Measurements from ENCODE around the gene DOCK6.

DOCK6 gene

DNA sequence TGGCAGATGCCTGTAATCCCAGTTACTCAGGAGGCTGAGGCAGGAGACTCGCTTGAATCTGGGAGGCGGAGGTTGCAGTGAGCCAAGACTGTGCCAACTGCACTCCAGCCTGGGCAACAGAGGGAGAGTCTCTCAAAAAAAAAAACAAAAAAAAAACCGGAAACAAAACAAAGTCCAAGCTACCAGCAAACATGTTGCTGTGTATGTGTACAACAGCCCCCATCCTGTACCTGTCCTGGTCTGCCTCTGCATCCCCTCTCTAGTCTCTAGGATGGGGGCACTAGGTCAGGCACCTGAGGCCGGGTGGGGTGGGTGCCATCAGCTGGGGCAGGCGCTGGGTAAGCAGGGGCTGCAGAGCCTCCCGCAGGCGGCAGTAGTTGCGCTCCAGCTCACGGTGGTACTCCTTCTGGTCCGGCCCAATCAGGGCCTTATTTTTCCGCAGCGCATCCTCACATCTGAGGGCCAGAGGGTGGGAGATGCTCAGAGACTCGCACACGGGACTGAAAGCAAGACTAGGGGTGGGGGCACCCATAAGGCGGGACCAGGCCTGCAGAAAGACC is 62.2 kb downstream of the DOCK6 start:
- TF ChIP-seq CTCF (IDR thresholded peaks at IDR 0.05; ENCODE audit: borderline replicate concordance, control extremely low read depth, extremely low read depth, insufficient read depth, missing control alignments), result no peak
- in situ Hi-C loops (cut with MboI; ENCODE audit: low sequenced_read_pairs, unreplicated experiment), result loop anchor here (10.0 kb wide), 1 partner anchor 155 kb away; no protein-coding TSS in a partner anchor
- no peak for DNase-seq (ENCODE audit: low spot score)

DNA sequence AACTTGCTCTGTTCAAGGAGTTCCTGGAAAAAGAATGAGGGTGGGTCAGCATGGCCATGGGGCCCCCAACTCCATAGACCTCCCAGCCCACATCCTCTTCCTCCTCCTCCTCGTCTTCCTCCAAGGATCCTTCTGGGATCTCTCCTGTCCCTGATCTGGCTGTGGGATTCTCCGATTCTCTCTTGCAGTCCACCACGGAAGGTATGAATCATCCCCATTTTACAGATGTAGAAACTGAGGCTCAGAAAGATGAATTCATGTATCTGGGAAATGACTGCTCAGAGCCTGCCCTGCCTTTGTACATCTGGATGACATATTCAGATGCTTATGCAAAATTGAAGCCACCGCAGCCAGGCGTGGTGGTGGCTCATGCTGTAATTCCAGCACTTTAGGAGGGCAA is 62.8 kb downstream of the DOCK6 start:
- in situ Hi-C loops (cut with MboI; ENCODE audit: low sequenced_read_pairs, unreplicated experiment), result no loop called here
- no peak for DNase-seq (ENCODE audit: low spot score)
- no peak for TF ChIP-seq CTCF (IDR thresholded peaks at IDR 0.05; ENCODE audit: borderline replicate concordance, control extremely low read depth, extremely low read depth, insufficient read depth, missing control alignments)

DNA sequence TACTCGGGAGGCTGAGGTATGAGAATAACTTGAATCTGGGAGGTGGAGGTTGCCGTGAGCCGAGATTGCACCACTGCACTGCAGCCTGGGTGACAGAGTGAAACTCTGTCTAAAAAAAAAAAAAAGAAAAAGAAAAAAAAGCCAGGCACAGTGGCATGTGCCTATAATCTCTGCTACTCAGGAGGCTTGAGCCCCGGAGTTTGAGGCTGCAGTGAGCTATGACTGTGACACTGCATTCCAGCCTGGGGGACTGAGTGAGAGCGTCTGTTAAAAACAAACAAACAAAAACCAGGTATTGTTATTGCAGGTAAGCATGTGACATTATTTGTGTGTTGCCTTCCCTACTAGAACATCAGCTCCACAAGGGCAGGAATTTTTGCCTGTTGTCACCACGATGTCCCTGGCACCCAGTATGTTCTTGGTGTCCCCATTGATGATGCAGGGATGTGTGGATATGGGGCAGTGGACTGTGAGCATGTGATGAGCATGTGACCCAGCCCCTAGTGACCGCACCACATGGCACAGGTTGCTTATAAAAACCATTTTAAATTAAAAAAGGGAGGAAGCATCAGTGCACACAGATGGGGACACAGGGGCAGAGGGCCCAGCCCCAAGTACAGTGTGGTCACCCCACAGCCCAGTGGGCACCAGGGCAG is 63.4 kb downstream of the DOCK6 start:
- in situ Hi-C loops (cut with MboI; ENCODE audit: low sequenced_read_pairs, unreplicated experiment), result no loop called here
- no peak for DNase-seq (ENCODE audit: low spot score)
- TF ChIP-seq CTCF (IDR thresholded peaks at IDR 0.05; ENCODE audit: borderline replicate concordance, control extremely low read depth, extremely low read depth, insufficient read depth, missing control alignments), result no peak

DNA sequence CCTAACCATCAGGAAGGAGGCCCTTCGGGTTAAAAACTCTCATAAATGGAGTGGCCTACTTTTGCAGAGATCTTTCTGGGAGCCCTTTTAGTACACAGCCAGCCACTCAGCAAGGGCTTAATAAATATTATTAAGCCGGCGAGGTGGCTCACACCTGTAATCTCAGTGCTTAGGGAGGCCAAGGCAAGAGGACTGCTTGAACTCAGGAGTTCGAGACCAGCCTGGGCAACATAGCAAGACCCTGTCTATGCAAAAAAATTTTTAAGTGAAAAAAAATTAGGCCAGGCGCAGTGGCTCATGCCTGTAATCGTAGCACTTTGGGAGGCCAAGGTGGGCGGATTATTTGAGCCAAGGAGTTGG is 64.2 kb downstream of the DOCK6 start:
- no peak for DNase-seq (ENCODE audit: low spot score)
- no peak for TF ChIP-seq CTCF (IDR thresholded peaks at IDR 0.05; ENCODE audit: borderline replicate concordance, control extremely low read depth, extremely low read depth, insufficient read depth, missing control alignments)
- in situ Hi-C loops (cut with MboI; ENCODE audit: low sequenced_read_pairs, unreplicated experiment), result no loop called here

DNA sequence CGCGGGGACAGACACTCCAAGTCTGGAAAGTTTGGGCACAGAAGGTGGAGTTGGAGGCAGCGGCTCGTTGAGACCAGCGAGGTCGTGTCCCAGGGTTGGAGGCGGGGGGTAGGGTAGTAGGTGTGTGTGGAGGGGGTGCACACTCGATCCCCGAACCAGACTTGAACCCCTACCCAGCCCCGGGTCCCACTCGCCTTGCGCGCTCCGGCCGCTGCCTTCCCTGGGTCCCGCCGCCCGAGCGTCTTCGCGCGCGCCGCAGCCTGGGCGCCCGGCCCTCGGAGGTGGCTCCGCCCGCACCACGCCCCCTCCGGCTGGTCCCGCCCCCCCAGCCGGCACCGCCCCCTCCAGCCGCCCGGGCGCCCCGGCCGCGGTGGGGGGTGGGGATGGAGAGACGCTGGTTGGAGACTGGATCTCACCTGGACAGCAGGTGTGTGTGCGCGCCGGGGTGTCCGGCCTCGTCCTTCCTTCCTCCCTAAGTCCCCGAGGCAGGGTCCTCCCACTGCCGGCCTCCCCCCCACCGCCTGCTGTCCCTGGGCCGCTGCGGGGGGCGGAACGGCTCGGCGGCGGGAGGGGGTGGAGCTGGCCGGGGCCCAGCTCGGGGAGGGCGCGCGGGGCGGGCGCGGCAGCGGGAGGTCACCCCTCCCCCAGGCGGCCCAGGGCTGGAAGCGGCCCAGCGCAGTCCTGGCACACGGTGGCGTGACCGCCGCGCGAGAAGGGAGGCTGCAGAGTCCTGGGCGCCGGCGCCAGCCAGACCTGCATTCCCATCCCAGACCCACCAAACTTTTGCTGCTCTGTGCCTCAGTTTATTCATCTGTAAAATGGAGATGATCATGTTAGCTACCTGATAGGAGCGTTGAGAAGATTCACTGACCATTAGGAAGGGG is 64.8 kb downstream of the DOCK6 start, which contains the start of gene KANK2:
TSS of gene KANK2 (minus strand) at position 255 of the 884 bp plus-strand sequence. CDS start 3,034 bp downstream, outside the sequence.
- TF ChIP-seq CTCF (IDR thresholded peaks at IDR 0.05; ENCODE audit: borderline replicate concordance, control extremely low read depth, extremely low read depth, insufficient read depth, missing control alignments), result no peak
- peak; percentile 99 for DNase-seq (ENCODE audit: low spot score)
- in situ Hi-C loops (cut with MboI; ENCODE audit: low sequenced_read_pairs, unreplicated experiment), result no loop called here

- in situ Hi-C loops (cut with MboI; ENCODE audit: low sequenced_read_pairs, unreplicated experiment), result no loop called here
- no peak for DNase-seq (ENCODE audit: low spot score)
- no peak for TF ChIP-seq CTCF (IDR thresholded peaks at IDR 0.05; ENCODE audit: borderline replicate concordance, control extremely low read depth, extremely low read depth, insufficient read depth, missing control alignments)
These were observed 65.7 kb downstream of the DOCK6 start for GRCh38 chr19:11196406-11197287.
